HepG2 (cell line): ENCODE measurements around the gene CC2D1B. TPM values are rescaled to one million over a fixed set of nuclear protein-coding genes. Genes with fewer than 3 reads are reported as not detected.

Source experiments
- ETV5 ChIP-seq: IDR thresholded peaks from 2 replicates; pipeline ENCODE4 v1.6.1; 2018; ENCODE audit warnings: missing biosample characterization, missing genetic modification reagents, inconsistent platforms, borderline replicate concordance
- GATAD1 ChIP-seq: IDR thresholded peaks from 2 replicates; pipeline ENCODE4 v1.6.1; 2016; ENCODE audit warnings: missing genetic modification reagents, missing compliant biosample characterization
- HDAC2 ChIP-seq: sonication (generic); formaldehyde crosslinking; IDR thresholded peaks from 2 replicates; pipeline ENCODE4 v1.4.0; 2020; ENCODE audit warnings: missing genetic modification reagents
- HNF1B ChIP-seq: sonication (generic); formaldehyde crosslinking; IDR thresholded peaks from 2 replicates; pipeline ENCODE4 v1.5.1; 2020; ENCODE audit warnings: mild to moderate bottlenecking, moderate library complexity, missing genetic modification reagents
- MED8 ChIP-seq: sonication (generic); formaldehyde crosslinking; IDR thresholded peaks from 2 replicates; pipeline ENCODE4 v1.8.1; 2023; ENCODE audit warnings: mild to moderate bottlenecking, missing genetic modification reagents; ENCODE audit not compliant: insufficient replicate concordance
- POGK ChIP-seq: sonication (generic); formaldehyde crosslinking; conservative IDR thresholded peaks from 2 replicates; pipeline ENCODE4 v1.8.0; 2022; ENCODE audit warnings: mild to moderate bottlenecking, moderate library complexity, missing genetic modification reagents
- POLR2AphosphoS5 ChIP-seq: IDR thresholded peaks from 2 replicates; pipeline ENCODE4 v1.6.1; 2012; ENCODE audit warnings: low read depth, low read length
- RAD21 ChIP-seq: fragments of 450-650 bp; formaldehyde crosslinking; IDR thresholded peaks from 2 replicates; pipeline ENCODE4 v1.5.0; 2020; ENCODE audit warnings: mild to moderate bottlenecking
- SP1 ChIP-seq, 2 experiments: fragments of 450-650 bp in 1 of 2; sonication (generic) in 1 of 2; formaldehyde crosslinking in 1 of 2; IDR thresholded peaks; 2 replicates each; pipeline versions ENCODE4 v1.4.0 to v1.6.1; 2016 to 2020; ENCODE audit warnings: missing genetic modification reagents in 1 of 2
- ZBTB38 ChIP-seq: sonication (generic); formaldehyde crosslinking; IDR thresholded peaks from 2 replicates; pipeline ENCODE4 v1.5.1; 2020; ENCODE audit warnings: mild to moderate bottlenecking, missing genetic modification reagents
- ZHX2 ChIP-seq, 2 experiments: sonication (generic) in 1 of 2; formaldehyde crosslinking in 1 of 2; IDR thresholded peaks; 2 replicates each; pipeline versions ENCODE4 v1.6.1 to v1.9.0; 2014 to 2022; ENCODE audit warnings: antibody characterized with exemption in 1 of 2, borderline replicate concordance in 1 of 2, inconsistent platforms in 1 of 2, low read depth in 1 of 2, missing genetic modification reagents in 1 of 2
- ZMYM4 ChIP-seq: sonication (generic); formaldehyde crosslinking; IDR thresholded peaks from 2 replicates; pipeline ENCODE4 v1.8.1; 2023; ENCODE audit warnings: mild to moderate bottlenecking, missing genetic modification reagents
- ZNF383 ChIP-seq: sonication (generic); formaldehyde crosslinking; IDR thresholded peaks from 2 replicates; pipeline ENCODE4 v1.4.0; 2020; ENCODE audit warnings: missing genetic modification reagents, mild to moderate bottlenecking, borderline replicate concordance
- ZNF552 ChIP-seq: sonication (generic); formaldehyde crosslinking; IDR thresholded peaks from 2 replicates; pipeline ENCODE4 v1.9.0; 2022; ENCODE audit warnings: missing genetic modification reagents, mild to moderate bottlenecking, borderline replicate concordance
- ZNF678 ChIP-seq: sonication (generic); formaldehyde crosslinking; IDR thresholded peaks from 2 replicates; pipeline ENCODE4 v1.4.0; 2020; ENCODE audit warnings: mild to moderate bottlenecking, missing genetic modification reagents
- ZNF720 ChIP-seq: sonication (generic); formaldehyde crosslinking; IDR thresholded peaks from 2 replicates; pipeline ENCODE4 v1.4.0; 2020; ENCODE audit warnings: missing genetic modification reagents
- polyA plus RNA-seq, 8 experiments: library from polyadenylated mRNA; depleted of rRNA in 3 of 8; stranded (reverse) in 7 of 8; unstranded in 1 of 8; fragments of >200 nt; fragmentation: Illumina TruSeq in 4 of 8; extraction: Trizol in 4 of 8; gene quantifications; 2 replicates each; pipeline versions ENCODE4 v1.2.1 to v1.2.3, GENCODE V29; 2011 to 2016; ENCODE audit warnings: low read depth in 4 of 8, missing spikeins in 1 of 8, mixed read lengths in 1 of 8; ENCODE audit not compliant: insufficient read depth in 1 of 8
- total RNA-seq, 5 experiments: library from RNA; depleted of rRNA; stranded (reverse); fragments of >200 nt; fragmentation: Illumina TruSeq; extraction: Trizol; gene quantifications; 2 replicates each; pipeline ENCODE4 v1.2.3, GENCODE V29; 2016; ENCODE audit warnings: low read depth in 1 of 5
- TF ChIP-seq, protein P1 (sequence below): sonication (generic); formaldehyde crosslinking; IDR thresholded peaks from 2 replicates; pipeline ENCODE4 v1.9.0; 2021; ENCODE audit warnings: missing genetic modification reagents, mild to moderate bottlenecking, borderline replicate concordance

The CC2D1B gene
- total and polyA plus RNA-seq, 2 of the 13 experiments (the other 11 are each of a cell fraction or from before 2014, with no cell fraction given): 7.2 to 19.2 TPM

DNA sequence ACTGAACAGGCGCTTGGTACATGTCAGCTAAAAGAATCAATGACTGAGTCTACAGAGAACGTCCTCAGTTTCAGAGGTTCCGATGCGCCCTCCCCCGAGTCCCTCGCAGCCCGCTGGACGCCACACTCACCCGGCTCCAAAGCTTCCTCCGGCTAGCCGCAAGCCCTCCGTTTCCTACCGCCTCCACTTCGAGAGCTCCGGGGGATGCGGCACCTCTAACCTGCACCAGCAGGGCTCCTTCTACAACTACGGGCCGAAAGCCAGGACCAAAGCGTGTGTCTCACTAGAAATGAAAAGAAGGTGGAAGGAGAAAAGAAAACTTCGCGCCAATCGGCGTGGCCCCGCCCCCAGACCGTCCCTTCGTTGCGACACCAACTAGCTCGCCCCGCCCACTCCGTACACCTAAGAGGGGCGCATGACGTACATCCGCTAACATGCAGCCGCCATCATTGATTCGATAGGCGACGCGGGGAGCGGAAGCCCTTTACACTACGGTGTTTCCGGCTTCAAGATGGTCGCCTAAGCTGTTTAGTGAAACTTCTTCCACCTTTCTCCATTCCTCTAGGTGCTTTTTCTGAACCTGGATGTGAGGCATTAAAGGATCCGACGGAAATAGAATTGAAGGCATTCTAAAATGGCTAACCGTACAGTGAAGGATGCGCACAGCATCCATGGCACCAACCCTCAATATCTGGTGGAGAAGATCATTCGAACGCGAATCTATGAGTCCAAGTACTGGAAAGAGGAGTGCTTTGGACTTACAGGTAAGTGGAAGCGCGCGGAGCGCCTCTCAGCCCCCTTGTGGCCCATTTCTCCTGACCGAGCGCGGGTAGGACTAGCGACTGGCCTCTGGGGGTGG, 38.3 kb upstream of the CC2D1B start, which contains the start of the genes ORC1 and PRPF38A (continued):
- peak; percentile 92 for TF ChIP-seq POGK (CRISPR knock-in tag)
- TF ChIP-seq SP1 (IDR thresholded peaks at IDR 0.05): no peak
- TF ChIP-seq SP1 (CRISPR knock-in tag; IDR thresholded peaks at IDR 0.05): peak; percentile 99
- TF ChIP-seq ZBTB38 (CRISPR knock-in tag): peak; percentile 70; the same call in 1 of the 2 replicates
- peak; percentile 87 for TF ChIP-seq ZMYM4 (CRISPR knock-in tag)
- peak; percentile 96 for TF ChIP-seq POLR2AphosphoS5
- TF ChIP-seq HNF1B (CRISPR knock-in tag): peak; percentile 88
- peak; percentile 100 for TF ChIP-seq ZHX2 (IDR thresholded peaks at IDR 0.05; ENCODE audit: low read depth)
- no peak for TF ChIP-seq ZHX2 (CRISPR knock-in tag; IDR thresholded peaks at IDR 0.05; ENCODE audit: borderline replicate concordance)
- TF ChIP-seq ZNF383 (CRISPR knock-in tag): no peak
- no peak for TF ChIP-seq ZNF720 (CRISPR knock-in tag)
- TF ChIP-seq GATAD1 (CRISPR knock-in tag): peak; percentile 96
- no peak for TF ChIP-seq MED8 (CRISPR knock-in tag)
- TF ChIP-seq, protein P1, sequence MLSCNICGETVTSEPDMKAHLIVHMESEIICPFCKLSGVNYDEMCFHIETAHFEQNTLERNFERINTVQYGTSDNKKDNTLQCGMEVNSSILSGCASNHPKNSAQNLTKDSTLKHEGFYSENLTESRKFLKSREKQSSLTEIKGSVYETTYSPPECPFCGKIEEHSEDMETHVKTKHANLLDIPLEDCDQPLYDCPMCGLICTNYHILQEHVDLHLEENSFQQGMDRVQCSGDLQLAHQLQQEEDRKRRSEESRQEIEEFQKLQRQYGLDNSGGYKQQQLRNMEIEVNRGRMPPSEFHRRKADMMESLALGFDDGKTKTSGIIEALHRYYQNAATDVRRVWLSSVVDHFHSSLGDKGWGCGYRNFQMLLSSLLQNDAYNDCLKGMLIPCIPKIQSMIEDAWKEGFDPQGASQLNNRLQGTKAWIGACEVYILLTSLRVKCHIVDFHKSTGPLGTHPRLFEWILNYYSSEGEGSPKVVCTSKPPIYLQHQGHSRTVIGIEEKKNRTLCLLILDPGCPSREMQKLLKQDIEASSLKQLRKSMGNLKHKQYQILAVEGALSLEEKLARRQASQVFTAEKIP (CRISPR knock-in tag): no peak
- TF ChIP-seq ZNF678 (CRISPR knock-in tag): 0 out of 2 replicates have a peak, but pooled peaks have one; percentile 35
- peak; percentile 91; the same call in 1 of the 2 replicates for TF ChIP-seq ETV5 (CRISPR knock-in tag)
- TF ChIP-seq ZNF552: no peak
- peak; percentile 43; the same call in 1 of the 2 replicates for TF ChIP-seq HDAC2 (CRISPR knock-in tag)
- peak; percentile 46; the same call in 1 of the 2 replicates for TF ChIP-seq RAD21 (CRISPR knock-in tag)
